Astrocyte of the cerebellum (primary cell): Measurements from ENCODE around the gene EPB41L3.

Source experiments
- DNase-seq: peaks from one replicate; pipeline ENCODE4 v3.0.0-alpha.2; 2011; ENCODE audit warnings: low read depth
- H3K4me3 ChIP-seq: 2 replicates; pipeline ENCODE4 v1.5.1; 2011; ENCODE audit warnings: mild to moderate bottlenecking, low read depth, low read length, moderate library complexity
- CTCF ChIP-seq: IDR thresholded peaks from 2 replicates; pipeline ENCODE4 v1.5.1; 2012; ENCODE audit warnings: low read length, low read depth, moderate library complexity, mild to moderate bottlenecking; ENCODE audit errors: missing control alignments
- in situ Hi-C: cut with HindIII; loops from 2 replicates; pipeline ENCODE4 v1.10.0; 2017; ENCODE audit warnings: low sequenced_read_pairs

The EPB41L3 gene

GRCh38 chr18:5417342-5417741, 126.5 kb downstream of the EPB41L3 start:
- no peak for DNase-seq
- no peak overlapping the region for H3K4me3 ChIP-seq
- no peak for TF ChIP-seq CTCF
- in situ Hi-C loops = no loop called here

- no peak for TF ChIP-seq CTCF
Measured at GRCh38 chr18:5416112-5416511, 127.7 kb downstream of the EPB41L3 start.

GRCh38 chr18:5415665-5416064, 128.1 kb downstream of the EPB41L3 start:
- no peak for TF ChIP-seq CTCF
- H3K4me3 ChIP-seq = no peak overlapping the region
- DNase-seq = no peak
- in situ Hi-C loops = no loop called here

More at GRCh38 chr18:5416112-5416511, 127.7 kb downstream of the EPB41L3 start:
- DNase-seq = no peak
- in situ Hi-C loops = no loop called here
- H3K4me3 ChIP-seq = no peak overlapping the region

- no peak for TF ChIP-seq CTCF
- H3K4me3 ChIP-seq = no peak overlapping the region
- in situ Hi-C loops = no loop called here
- no peak for DNase-seq
Measured at GRCh38 chr18:5415031-5415430, 128.8 kb downstream of the EPB41L3 start.

GRCh38 chr18:5414546-5414945, 129.3 kb downstream of the EPB41L3 start:
- H3K4me3 ChIP-seq = no peak overlapping the region
- TF ChIP-seq CTCF = no peak
- in situ Hi-C loops = no loop called here
- no peak for DNase-seq

- DNase-seq = no peak
- no peak for TF ChIP-seq CTCF
- in situ Hi-C loops = no loop called here
- H3K4me3 ChIP-seq = no peak overlapping the region
Measured at GRCh38 chr18:5413447-5413846, 130.3 kb downstream of the EPB41L3 start.

- TF ChIP-seq CTCF = no peak
- no peak overlapping the region for H3K4me3 ChIP-seq
- in situ Hi-C loops = no loop called here
- DNase-seq = no peak
Measured at GRCh38 chr18:5410582-5410981, 133.2 kb downstream of the EPB41L3 start.
